GM18907 (cell line): ENCODE measurements around the gene SPATA1.
A peak's percentile ranks its signal among the peaks of the same experiment; 100 is the strongest.
"Not testable (repeated sequence)": the region's sequence is repeated elsewhere in the genome, so short reads cannot be mapped to it uniquely, and the experiment has no call there.

Source experiments
- ATAC-seq: cut with Tn5 transposase; IDR thresholded peaks from one replicate; pipeline ENCODE4 v1.9.1; 2021; ENCODE audit warnings: mild to moderate bottlenecking, moderate library complexity; ENCODE audit not compliant: unreplicated experiment

SPATA1 gene

GRCh38 chr1:84585803-84586202 lies 79.6 kb downstream of the SPATA1 start:
- no peak for ATAC-seq

- no peak for ATAC-seq
Measured at GRCh38 chr1:84587099-84587498, 80.9 kb downstream of the SPATA1 start.

- ATAC-seq, result not testable (repeated sequence)
Measured at GRCh38 chr1:84594959-84595358, 88.8 kb downstream of the SPATA1 start.

- ATAC-seq, result no peak
Measured at GRCh38 chr1:84597011-84597410, 90.8 kb downstream of the SPATA1 start.

- peak; percentile 8 for ATAC-seq
Measured at GRCh38 chr1:84598418-84598817, 92.2 kb downstream of the SPATA1 start.

GRCh38 chr1:84598846-84599741 lies 92.9 kb downstream of the SPATA1 start:
- ATAC-seq, result peak; percentile 86

GRCh38 chr1:84600796-84601195 lies 94.6 kb downstream of the SPATA1 start:
- no peak for ATAC-seq

- ATAC-seq, result no peak
Measured at GRCh38 chr1:84603223-84603622, 97.0 kb downstream of the SPATA1 start.

GRCh38 chr1:84603941-84604830 lies 98.0 kb downstream of the SPATA1 start:
- no peak for ATAC-seq

GRCh38 chr1:84605157-84605556 lies 99.0 kb downstream of the SPATA1 start:
- ATAC-seq, result no peak

- ATAC-seq, result no peak
Measured at GRCh38 chr1:84606977-84607376, 100.8 kb downstream of the SPATA1 start.

GRCh38 chr1:84611091-84611490 lies 104.9 kb downstream of the SPATA1 start:
- no peak for ATAC-seq

- no peak for ATAC-seq
Measured at GRCh38 chr1:84611796-84612195, 105.6 kb downstream of the SPATA1 start.

GRCh38 chr1:84613026-84613425 lies 106.8 kb downstream of the SPATA1 start:
- ATAC-seq, result no peak

GRCh38 chr1:84613887-84614286 lies 107.7 kb downstream of the SPATA1 start:
- ATAC-seq, result no peak

- ATAC-seq, result no peak
Measured at GRCh38 chr1:84615790-84616189, 109.6 kb downstream of the SPATA1 start.
